GM12878 (cell line): ENCODE measurements around the gene FOXK2. TPM values are rescaled to one million over a fixed set of nuclear protein-coding genes. Genes with fewer than 3 reads are reported as not detected.
A peak's percentile ranks its signal among the peaks of the same experiment; 100 is the strongest.
"Not testable (repeated sequence)": the region's sequence is repeated elsewhere in the genome, so short reads cannot be mapped to it uniquely, and the experiment has no call there.

Experiments
- ATAC-seq: fragments of 200-7000 bp; cut with Tn5 transposase; 3 replicates; pipeline ENCODE4 v1.9.1; 2020; ENCODE audit warnings: mild to moderate bottlenecking, moderate library complexity
- BruUV-seq: library from RNA; stranded (reverse); fragments of 400-500 nt; replicated peaks from 2 replicates; lab custom pipeline; 2021; lab: Mats Ljungman, UMichigan
- CTCF ChIA-PET: fragments of 300-600 bp; sonication (Branson Sonifier 250); formaldehyde crosslinking; extraction: SDS; loops from one replicate; lab custom pipeline; 2021; ENCODE audit warnings: inconsistent platforms; lab: Yijun Ruan, JAX
- POLR2A ChIA-PET: fragments of 350-600 bp; formaldehyde crosslinking; extraction: SDS; loops from one replicate; lab custom pipeline; 2021; ENCODE audit warnings: inconsistent platforms; lab: Charles Lee
- RAD21 ChIA-PET: fragments of 300-600 bp; sonication (Branson Sonifier 250); formaldehyde crosslinking; loops from one replicate; lab custom pipeline; 2023; ENCODE audit warnings: antibody characterized with exemption; ENCODE audit not compliant: unreplicated experiment; lab: Charles Lee
- SMC1A ChIA-PET: fragments of 300-600 bp; sonication (Branson Sonifier 250); formaldehyde crosslinking; loops from one replicate; lab custom pipeline; 2023; ENCODE audit not compliant: unreplicated experiment, uncharacterized antibody; lab: Charles Lee
- DNase-seq: peaks from one replicate; pipeline ENCODE4 v3.0.0-alpha.2; 2011; ENCODE audit warnings: low read depth, low spot score
- FAIRE-seq: peaks from 3 replicates; lab custom pipeline; 2011; peaks lifted over from hg19 to GRCh38; lab: Jason Lieb, UNC
- H2AFZ ChIP-seq: 2 replicates; pipeline ENCODE4 v1.6.0; 2011; ENCODE audit warnings: low read depth, low read length, control low read depth; ENCODE audit not compliant: control insufficient read depth
- H3K27ac ChIP-seq: 2 replicates; pipeline ENCODE4 v1.5.1; 2011; ENCODE audit warnings: control low read depth; ENCODE audit not compliant: control insufficient read depth, insufficient read depth
- H3K27me3 ChIP-seq, 2 experiments: replicated peaks in 1 of 2; 2 replicates each; pipeline versions ENCODE4 v1.6.0 to v1.6.1; 2011; ENCODE audit warnings: low read length in 1 of 2; ENCODE audit not compliant: control insufficient read depth in 2 of 2, insufficient read depth in 2 of 2
- H3K36me3 ChIP-seq, 2 experiments: 2 replicates each; pipeline ENCODE4 v1.5.1; 2011; ENCODE audit warnings: low read length in 1 of 2; ENCODE audit not compliant: control insufficient read depth in 2 of 2, insufficient read depth in 2 of 2
- H3K4me1 ChIP-seq: 2 replicates; pipeline ENCODE4 v1.6.1; 2011; ENCODE audit warnings: mild to moderate bottlenecking, low read length, moderate library complexity, mixed read lengths; ENCODE audit not compliant: control insufficient read depth, insufficient read depth
- H3K4me2 ChIP-seq: 2 replicates; pipeline ENCODE4 v1.6.0; 2011; ENCODE audit warnings: control low read depth; ENCODE audit not compliant: control insufficient read depth, insufficient read depth
- H3K4me3 ChIP-seq: fragments of 200-600 bp; sonication (generic); 2 replicates; pipeline ENCODE4 v1.5.1; 2016
- H3K79me2 ChIP-seq: 2 replicates; pipeline ENCODE4 v1.6.0; 2011; ENCODE audit warnings: low read length; ENCODE audit not compliant: control insufficient read depth, insufficient read depth
- H3K9ac ChIP-seq: 2 replicates; pipeline ENCODE4 v1.8.0; 2011; ENCODE audit warnings: low read length, control low read depth, mixed read lengths; ENCODE audit not compliant: control insufficient read depth, insufficient read depth
- H3K9me3 ChIP-seq: replicated peaks from 3 replicates; pipeline ENCODE4 v1.5.1; 2011; ENCODE audit warnings: mild to moderate bottlenecking, low read length; ENCODE audit not compliant: control insufficient read depth, insufficient read depth
- H4K20me1 ChIP-seq: 2 replicates; pipeline ENCODE4 v1.6.0; 2011; ENCODE audit not compliant: control insufficient read depth, insufficient read depth
- WGBS: methylation state at CpG from one replicate; pipeline ENCODE4 v1.1.6; 2016; ENCODE audit warnings: low lambda C conversion rate; ENCODE audit not compliant: insufficient replicate concordance, insufficient coverage; ENCODE audit errors: missing lambda C conversion rate; 5-methylcytosine and 5-hydroxymethylcytosine counted together
- in situ Hi-C: fragments of 300-500 bp; cut with MboI; formaldehyde crosslinking; loops from 9 replicates; pipeline ENCODE4 v1.14.3; 2018; ENCODE audit warnings: mixed read lengths
- intact Hi-C: fragments of 100-400 bp; cut with micrococcal nuclease; formaldehyde crosslinking; loops from one replicate; pipeline ENCODE4 v1.14.2; 2022; ENCODE audit not compliant: unreplicated experiment
- polyA plus RNA-seq, 11 experiments: library from polyadenylated mRNA; depleted of rRNA in 4 of 11; unstranded in 6 of 11; stranded (reverse) in 5 of 11; fragments of >200 nt; fragmentation: Nextera tagmentation in 4 of 11; fragmentation: Illumina TruSeq in 1 of 11; extraction: Ambion mirVana in 4 of 11; extraction: Trizol in 1 of 11; gene quantifications; 1 replicate in 1 of 11; 2 replicates in 10 of 11; pipeline versions ENCODE4 v1.2.1 to v1.2.3, GENCODE V29; 2011 to 2016; ENCODE audit warnings: inconsistent platforms in 2 of 11, missing spikeins in 2 of 11, low read depth in 1 of 11
- total RNA-seq, 4 experiments: library from RNA; depleted of rRNA in 3 of 4; stranded (reverse); fragments of >200 nt in 3 of 4; fragmentation: Illumina TruSeq in 1 of 4; extraction: Trizol in 1 of 4; gene quantifications; 2 replicates each; pipeline versions ENCODE4 v1.2.1 to v1.2.3, GENCODE V29; 2013 to 2021

FOXK2 gene
- total and polyA plus RNA-seq, 10 of the 15 experiments (the other 5 are each of a cell fraction or from before 2014, with no cell fraction given): 2.4 to 56.8 (median 34.4) TPM

DNA sequence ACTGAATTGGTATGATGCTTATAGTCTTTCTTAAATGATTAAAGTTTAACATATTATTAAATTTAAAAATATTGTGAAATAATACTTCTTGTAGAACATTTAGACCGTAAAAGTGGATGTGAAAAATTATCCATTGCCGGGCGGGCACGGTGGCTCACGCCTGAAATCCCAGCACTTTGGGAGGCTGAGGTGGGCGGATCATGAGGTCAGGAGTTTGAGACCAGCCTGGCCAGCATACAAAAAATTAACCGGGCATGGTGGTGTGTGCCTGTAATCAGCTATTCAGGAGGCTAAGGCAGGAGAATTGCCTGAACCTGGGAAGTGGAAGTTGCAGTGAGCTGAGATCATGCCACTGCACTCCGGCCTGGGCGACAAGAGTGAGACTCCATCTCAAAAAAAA, 17.7 kb downstream of the FOXK2 start:
- H3K9ac ChIP-seq, in situ Hi-C loops, H3K4me2 ChIP-seq, ATAC-seq, H3K9me3 ChIP-seq, FAIRE-seq, H2AFZ ChIP-seq, intact Hi-C loops, H3K4me3 ChIP-seq, DNase-seq, BruUV-seq, H4K20me1 ChIP-seq, H3K36me3 ChIP-seq, H3K27me3 ChIP-seq, H3K27ac ChIP-seq: not testable (repeated sequence)
- Histone ChIP-seq H3K4me1 (peaks cover 45% of the 10 kb centered on the region), H3K79me2 (peaks cover 90% of the 10 kb centered on the region)
- ChIA-PET CTCF (interaction anchor here (0.8 to 4.3 kb wide), 5 partner anchors 11 to 128 kb away, joined by 3 to 20 read pairs (median 17); no protein-coding TSS in a partner anchor), POLR2A (interaction anchor here (0.6 to 3.0 kb wide), 9 partner anchors 9 to 118 kb away, joined by 3 to 15 read pairs (median 6); no protein-coding TSS in a partner anchor), SMC1A (interaction anchor here (1.4 to 3.5 kb wide), 5 partner anchors 8 to 16 kb away, joined by 3 to 17 read pairs (median 9); no protein-coding TSS in a partner anchor), RAD21 (interaction anchor here (1.0 to 1.7 kb wide), 4 partner anchors 10 to 185 kb away, joined by 3 to 5 read pairs (median 4); no protein-coding TSS in a partner anchor)
- WGBS: 96% methylated on average over 9 of the region's 9 CpGs

DNA sequence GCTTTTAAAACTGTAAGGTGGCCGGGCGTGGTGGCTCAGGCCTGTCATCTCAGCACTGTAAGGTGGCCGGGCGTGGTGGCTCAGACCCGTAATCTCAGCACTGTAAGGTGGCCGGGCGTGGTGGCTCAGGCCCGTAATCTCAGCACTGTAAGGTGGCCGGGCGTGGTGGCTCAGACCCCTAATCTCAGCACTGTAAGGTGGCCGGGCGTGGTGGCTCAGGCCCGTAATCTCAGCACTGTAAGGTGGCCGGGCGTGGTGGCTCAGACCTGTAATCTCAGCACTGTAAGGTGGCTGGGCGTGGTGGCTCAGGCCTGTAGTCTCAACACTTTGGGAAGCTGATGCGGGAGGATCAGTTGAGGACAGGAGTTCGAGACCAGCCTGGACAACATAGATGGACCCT, 19.5 kb downstream of the FOXK2 start:
- H4K20me1 ChIP-seq, H3K4me2 ChIP-seq, DNase-seq, intact Hi-C loops, H2AFZ ChIP-seq, H3K4me3 ChIP-seq, in situ Hi-C loops, ATAC-seq, BruUV-seq, H3K9me3 ChIP-seq, H3K9ac ChIP-seq, H3K36me3 ChIP-seq, FAIRE-seq, H3K27me3 ChIP-seq: not testable (repeated sequence)
- CTCF ChIA-PET: interaction anchor here (0.7 to 1.5 kb wide), 2 partner anchors 18 to 82 kb away, joined by 3 to 4 read pairs; no protein-coding TSS in a partner anchor
- peaks cover 45% of the 10 kb centered on the region for H3K4me1 ChIP-seq
- POLR2A ChIA-PET: interaction anchor here (0.6 to 2.0 kb wide), 3 partner anchors 33 to 89 kb away, joined by 3 to 5 read pairs (median 3); no protein-coding TSS in a partner anchor
- 64% methylated on average over 18 of the region's 18 CpGs for WGBS
- RAD21 ChIA-PET: interaction anchor here (0.6 kb wide), 2 partner anchors 9 to 44 kb away, joined by 3 to 4 read pairs; no protein-coding TSS in a partner anchor
- H3K27ac ChIP-seq: peak overlapping the region; percentile 20; the same call in 1 of the 2 replicates
- peaks cover 89% of the 10 kb centered on the region for H3K79me2 ChIP-seq
- SMC1A ChIA-PET: interaction anchor here (0.9 to 2.1 kb wide), 4 partner anchors 8 to 39 kb away, joined by 3 to 5 read pairs (median 3); no protein-coding TSS in a partner anchor
